Measurements from ENCODE around the gene DCK. TPM values are rescaled to one million over a fixed set of nuclear protein-coding genes. Genes with fewer than 3 reads are reported as not detected.

DCK gene
- total and polyA plus RNA-seq, 9 of the 15 experiments (the other 6 are each of a cell fraction or from before 2014, with no cell fraction given) = 11.3 to 25.8 (median 19.6) TPM

DNA sequence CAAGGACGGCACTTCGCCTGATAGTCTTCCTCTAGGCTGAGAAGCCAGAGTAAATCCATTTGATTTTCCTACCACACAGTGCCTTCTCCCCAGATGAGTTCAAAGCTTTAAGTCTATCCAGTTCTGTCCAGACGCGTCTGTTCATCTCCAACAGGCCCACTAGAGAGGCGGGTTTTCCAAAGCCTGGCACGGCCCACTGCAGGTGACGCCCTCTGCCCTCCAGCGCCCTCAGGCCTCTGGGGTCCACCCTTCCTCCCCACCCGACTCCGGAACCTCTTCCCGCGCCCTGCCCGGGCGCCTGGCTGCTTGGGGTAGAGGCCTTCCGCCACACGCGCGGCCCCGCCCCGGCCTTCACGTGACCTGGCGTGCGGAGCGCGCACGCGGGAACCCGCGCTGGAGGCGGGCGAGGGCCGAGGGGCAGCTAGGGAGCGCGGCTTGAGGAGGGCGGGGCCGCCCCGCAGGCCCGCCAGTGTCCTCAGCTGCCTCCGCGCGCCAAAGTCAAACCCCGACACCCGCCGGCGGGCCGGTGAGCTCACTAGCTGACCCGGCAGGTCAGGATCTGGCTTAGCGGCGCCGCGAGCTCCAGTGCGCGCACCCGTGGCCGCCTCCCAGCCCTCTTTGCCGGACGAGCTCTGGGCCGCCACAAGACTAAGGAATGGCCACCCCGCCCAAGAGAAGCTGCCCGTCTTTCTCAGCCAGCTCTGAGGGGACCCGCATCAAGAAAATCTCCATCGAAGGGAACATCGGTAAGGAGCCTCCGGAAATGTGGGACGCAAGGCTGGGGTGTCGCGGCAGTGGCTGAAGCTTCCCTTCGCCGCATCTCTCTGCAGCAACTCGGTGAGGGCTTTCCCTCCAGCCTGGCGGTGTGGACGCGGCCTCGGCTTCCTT, at the start of gene DCK (continued):
- TF ChIP-seq GTF2B (IDR thresholded peaks at IDR 0.05; ENCODE audit: extremely low read depth, insufficient read length) = no peak
- TF ChIP-seq NUFIP1 (IDR thresholded peaks at IDR 0.05; ENCODE audit: partially characterized antibody) = no peak
- TF ChIP-seq SRF (CRISPR knock-in tag; IDR thresholded peaks at IDR 0.05) = no peak; a peak in 1 of 4 replicates
- TF ChIP-seq ZNF197 (CRISPR knock-in tag; IDR thresholded peaks at IDR 0.05; ENCODE audit: low read depth) = peak; percentile 93
- no peak for TF ChIP-seq ZNF695 (CRISPR knock-in tag; IDR thresholded peaks at IDR 0.05)
- no peak for TF ChIP-seq ZNF507 (tag; conservative IDR thresholded peaks at IDR 0.05)
- no peak for TF ChIP-seq DMBX1 (CRISPR knock-in tag; IDR thresholded peaks at IDR 0.05; ENCODE audit: borderline replicate concordance)
- TF ChIP-seq CTBP1 (IDR thresholded peaks at IDR 0.05; ENCODE audit: borderline replicate concordance) = peak; percentile 96
- peak; percentile 97 for TF ChIP-seq USF2 (CRISPR knock-in tag; IDR thresholded peaks at IDR 0.05)
- TF ChIP-seq ZNF75A (CRISPR knock-in tag; IDR thresholded peaks at IDR 0.05) = no peak
- TF ChIP-seq DACH1 (IDR thresholded peaks at IDR 0.05; ENCODE audit: partially characterized antibody) = no peak
- TF ChIP-seq ETV1 (tag; conservative IDR thresholded peaks at IDR 0.05; ENCODE audit: low read depth) = peak; percentile 63
- TF ChIP-seq GATAD2B (IDR thresholded peaks at IDR 0.05; ENCODE audit: borderline replicate concordance) = peak; percentile 48; the same call in 1 of the 2 replicates
- TF ChIP-seq, protein P1, sequence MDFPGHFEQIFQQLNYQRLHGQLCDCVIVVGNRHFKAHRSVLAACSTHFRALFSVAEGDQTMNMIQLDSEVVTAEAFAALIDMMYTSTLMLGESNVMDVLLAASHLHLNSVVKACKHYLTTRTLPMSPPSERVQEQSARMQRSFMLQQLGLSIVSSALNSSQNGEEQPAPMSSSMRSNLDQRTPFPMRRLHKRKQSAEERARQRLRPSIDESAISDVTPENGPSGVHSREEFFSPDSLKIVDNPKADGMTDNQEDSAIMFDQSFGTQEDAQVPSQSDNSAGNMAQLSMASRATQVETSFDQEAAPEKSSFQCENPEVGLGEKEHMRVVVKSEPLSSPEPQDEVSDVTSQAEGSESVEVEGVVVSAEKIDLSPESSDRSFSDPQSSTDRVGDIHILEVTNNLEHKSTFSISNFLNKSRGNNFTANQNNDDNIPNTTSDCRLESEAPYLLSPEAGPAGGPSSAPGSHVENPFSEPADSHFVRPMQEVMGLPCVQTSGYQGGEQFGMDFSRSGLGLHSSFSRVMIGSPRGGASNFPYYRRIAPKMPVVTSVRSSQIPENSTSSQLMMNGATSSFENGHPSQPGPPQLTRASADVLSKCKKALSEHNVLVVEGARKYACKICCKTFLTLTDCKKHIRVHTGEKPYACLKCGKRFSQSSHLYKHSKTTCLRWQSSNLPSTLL (IDR thresholded peaks at IDR 0.05) = no peak
- TF ChIP-seq SMAD3 (CRISPR knock-in tag; conservative IDR thresholded peaks at IDR 0.05) = no peak
- no peak for TF ChIP-seq ZZZ3 (IDR thresholded peaks at IDR 0.05)
- TF ChIP-seq MAZ (CRISPR knock-in tag; conservative IDR thresholded peaks at IDR 0.05 in 1 of 2, IDR thresholded peaks at IDR 0.05 in 1 of 2) = peak; percentile 86 to 89
- TF ChIP-seq, protein P2, sequence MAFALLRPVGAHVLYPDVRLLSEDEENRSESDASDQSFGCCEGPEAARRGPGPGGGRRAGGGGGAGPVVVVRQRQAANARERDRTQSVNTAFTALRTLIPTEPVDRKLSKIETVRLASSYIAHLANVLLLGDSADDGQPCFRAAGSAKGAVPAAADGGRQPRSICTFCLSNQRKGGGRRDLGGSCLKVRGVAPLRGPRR (CRISPR knock-in tag; IDR thresholded peaks at IDR 0.05) = no peak
- no peak for TF ChIP-seq CSDE1 (IDR thresholded peaks at IDR 0.05)
- peak; percentile 89 for TF ChIP-seq PHF20 (IDR thresholded peaks at IDR 0.05; ENCODE audit: partially characterized antibody)
- TF ChIP-seq, protein P3, sequence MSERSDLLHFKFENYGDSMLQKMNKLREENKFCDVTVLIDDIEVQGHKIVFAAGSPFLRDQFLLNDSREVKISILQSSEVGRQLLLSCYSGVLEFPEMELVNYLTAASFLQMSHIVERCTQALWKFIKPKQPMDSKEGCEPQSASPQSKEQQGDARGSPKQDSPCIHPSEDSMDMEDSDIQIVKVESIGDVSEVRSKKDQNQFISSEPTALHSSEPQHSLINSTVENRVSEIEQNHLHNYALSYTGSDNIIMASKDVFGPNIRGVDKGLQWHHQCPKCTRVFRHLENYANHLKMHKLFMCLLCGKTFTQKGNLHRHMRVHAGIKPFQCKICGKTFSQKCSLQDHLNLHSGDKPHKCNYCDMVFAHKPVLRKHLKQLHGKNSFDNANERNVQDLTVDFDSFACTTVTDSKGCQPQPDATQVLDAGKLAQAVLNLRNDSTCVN (CRISPR knock-in tag; IDR thresholded peaks at IDR 0.05) = no peak
